Cardiac septum (tissue), 1 donor: ENCODE results near the gene TIPIN. TPM values are rescaled to one million over a fixed set of nuclear protein-coding genes. Genes with fewer than 3 reads are reported as not detected.
"Not testable (repeated sequence)": the region's sequence is repeated elsewhere in the genome, so short reads cannot be mapped to it uniquely, and the experiment has no call there.

Experiments used
- DNase-seq: peaks from one replicate; pipeline ENCODE4 v3.0.0-alpha.2; 2020; ENCODE audit warnings: low spot score
- intact Hi-C: fragments of 100-400 bp; cut with DNase I; formaldehyde crosslinking; loops from one replicate; pipeline ENCODE4 v1.14.0; 2022
- total RNA-seq: library from RNA; stranded (reverse); fragmentation: NEBNext Ultra II Directional; extraction: Animal tissue kit (Norgen Biotek cat#: 25700); gene quantifications from one replicate; pipeline ENCODE4 v1.2.1, GENCODE V29; 2021
- donor health status: DM: no; HTN: no; CAD: no.

TIPIN gene
- total RNA-seq, 1 donor from 2014 or later: 4.3 TPM

DNA sequence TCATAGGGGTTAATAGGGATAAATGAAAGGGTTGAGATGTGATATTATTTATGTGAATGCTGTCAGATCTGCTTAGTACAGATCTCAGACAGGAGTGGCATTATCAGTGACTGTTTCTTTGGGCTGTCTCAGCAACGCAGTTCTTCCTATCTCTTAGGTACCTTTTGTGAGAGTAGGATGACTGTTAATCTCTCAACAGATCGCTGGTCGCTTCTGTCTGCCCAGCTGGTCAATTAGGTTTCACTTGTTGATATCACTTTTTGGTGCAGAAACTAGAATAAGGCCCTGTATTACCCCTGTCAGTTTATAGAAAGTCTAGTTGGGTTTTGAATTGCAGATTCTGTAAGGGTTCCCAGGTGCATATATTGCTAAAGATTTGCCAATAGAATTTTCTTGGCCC, 46.7 kb downstream of the TIPIN start:
- intact Hi-C loops: no loop called here
- no peak for DNase-seq

DNA sequence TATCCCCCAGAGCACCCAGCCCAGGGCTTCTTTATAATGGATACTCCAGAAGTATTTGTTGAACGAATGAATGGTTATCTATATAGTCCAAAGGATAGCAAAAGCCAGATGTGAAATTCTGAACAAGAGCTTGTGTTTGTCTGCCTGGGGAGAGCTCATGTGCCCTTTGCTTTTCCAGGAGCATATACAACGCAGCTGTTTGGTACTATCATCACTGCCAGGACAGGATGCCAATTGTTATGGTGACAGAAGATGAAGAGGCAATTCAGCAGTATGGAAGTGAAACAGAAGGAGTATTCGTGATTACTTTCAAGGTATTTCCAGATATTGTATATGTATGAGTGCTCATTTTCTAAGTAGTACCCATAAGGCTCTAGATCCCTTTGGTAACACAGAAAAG, 48.0 kb downstream of the TIPIN start:
- no peak for DNase-seq
- intact Hi-C loops: no loop called here

DNA sequence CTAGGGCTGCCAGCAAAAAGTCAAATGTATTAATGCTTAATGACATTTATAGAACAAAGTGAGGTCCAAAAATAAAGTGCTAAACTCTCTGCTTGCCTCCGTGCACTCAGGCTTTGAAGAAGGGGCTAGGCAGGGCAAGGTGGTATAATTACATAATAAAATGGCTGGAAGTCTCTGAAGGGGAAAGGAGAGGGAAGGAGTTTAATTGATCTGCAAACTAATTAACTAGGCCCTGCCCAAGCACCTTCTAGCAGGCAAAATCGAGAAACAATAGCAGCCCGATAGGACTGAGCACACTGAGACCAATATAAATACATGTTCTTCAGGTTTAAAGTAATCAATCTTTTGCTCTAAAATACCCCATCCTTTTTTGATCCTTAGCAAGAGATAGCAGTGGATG, 50.1 kb downstream of the TIPIN start:
- intact Hi-C loops: no loop called here
- no peak for DNase-seq

GRCh38 chr15:66304425-66304824, 52.1 kb downstream of the TIPIN start:
- intact Hi-C loops, DNase-seq: not testable (repeated sequence)

DNA sequence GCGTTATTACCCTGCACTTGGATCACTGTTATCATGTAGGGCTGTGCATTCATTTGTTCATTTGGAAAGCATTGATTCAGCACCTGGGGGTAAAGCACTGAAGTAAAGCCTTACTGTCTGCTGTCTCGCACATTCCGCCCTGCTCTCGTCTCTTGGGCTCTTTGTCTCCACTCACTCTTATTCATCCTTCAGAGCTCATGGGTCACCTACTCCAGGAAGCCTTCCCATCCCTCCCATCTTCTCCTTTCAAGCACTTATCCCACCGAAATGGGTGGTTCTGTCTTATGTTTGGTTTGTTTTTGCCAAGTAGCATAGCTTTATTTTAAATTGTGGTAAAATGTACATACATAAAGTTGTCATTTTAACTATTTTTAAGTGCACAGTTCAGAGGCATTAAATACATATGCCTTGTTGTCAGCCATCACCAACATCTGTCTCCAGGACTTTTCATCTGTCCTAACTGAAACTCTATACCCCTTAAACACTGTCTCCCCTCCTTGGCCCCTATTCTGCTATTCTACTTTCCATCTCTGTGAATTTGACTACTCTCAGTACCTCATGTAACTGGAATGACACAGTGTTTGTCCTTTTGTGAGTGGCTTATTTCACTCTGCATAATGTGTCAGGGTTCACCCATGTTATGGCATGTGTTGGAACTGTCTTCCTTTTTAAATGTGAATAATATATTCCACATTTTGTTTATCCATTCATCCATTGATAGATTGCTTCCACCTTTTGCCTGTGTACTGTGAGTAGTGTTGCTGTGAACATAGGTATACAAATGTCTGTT, 53.8 kb downstream of the TIPIN start:
- DNase-seq: no peak
- intact Hi-C loops: no loop called here

- intact Hi-C loops: loop anchor here (10.0 kb wide), 2 partner anchors 86 to 664 kb away; partner anchors contain the start of gene MAP2K1
- DNase-seq: no peak
Measured at GRCh38 chr15:66298803-66299251, 57.7 kb downstream of the TIPIN start.

GRCh38 chr15:66296186-66296585, 60.3 kb downstream of the TIPIN start:
- DNase-seq: no peak
- intact Hi-C loops: loop anchor here (10.0 kb wide), 2 partner anchors 89 to 661 kb away; partner anchors contain the start of gene MAP2K1

GRCh38 chr15:66294932-66295235, 61.6 kb downstream of the TIPIN start:
- DNase-seq: no peak
- intact Hi-C loops: loop anchor here (5.0 to 10.0 kb wide), 3 partner anchors 90 to 660 kb away; partner anchors contain the start of gene MAP2K1

DNA sequence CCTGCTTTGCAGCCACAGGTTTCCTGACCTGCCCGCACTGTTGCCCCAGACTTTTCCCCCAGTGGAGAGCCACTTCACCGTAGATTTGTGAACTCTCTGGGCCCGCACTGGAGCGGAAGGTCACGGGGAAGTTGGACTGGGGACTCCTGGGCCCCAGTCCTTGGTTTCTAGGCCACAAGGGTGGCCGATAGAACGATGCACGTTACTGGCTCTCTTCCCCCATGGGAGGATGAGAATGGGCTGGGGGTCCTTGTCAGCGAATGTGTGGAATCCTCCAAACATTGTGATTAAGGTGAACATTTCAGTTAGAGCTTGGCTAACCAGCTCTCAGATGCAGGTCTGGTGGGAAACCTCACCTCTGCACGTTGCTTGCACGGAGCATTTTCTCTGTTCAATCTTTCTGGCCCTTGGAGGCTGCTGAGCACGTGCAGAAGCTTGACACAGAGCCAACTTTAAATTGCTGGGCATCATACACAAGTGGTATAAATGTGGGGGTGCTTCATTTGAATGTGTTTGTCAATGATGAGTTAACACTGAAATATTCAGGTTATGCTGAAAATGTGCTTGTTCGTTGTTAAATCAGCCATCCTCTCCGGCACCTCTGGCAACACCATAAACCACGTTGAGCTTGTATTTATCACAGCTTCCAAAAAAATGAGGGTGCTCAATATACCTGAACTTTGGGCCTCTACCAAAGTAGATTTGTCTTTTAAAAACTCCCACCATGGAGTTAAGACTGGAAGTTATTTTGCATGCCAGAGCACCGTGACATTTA, 62.1 kb downstream of the TIPIN start:
- no peak for DNase-seq
- intact Hi-C loops: loop anchor here (5.0 to 10.0 kb wide), 3 partner anchors 90 to 660 kb away; partner anchors contain the start of gene MAP2K1

DNA sequence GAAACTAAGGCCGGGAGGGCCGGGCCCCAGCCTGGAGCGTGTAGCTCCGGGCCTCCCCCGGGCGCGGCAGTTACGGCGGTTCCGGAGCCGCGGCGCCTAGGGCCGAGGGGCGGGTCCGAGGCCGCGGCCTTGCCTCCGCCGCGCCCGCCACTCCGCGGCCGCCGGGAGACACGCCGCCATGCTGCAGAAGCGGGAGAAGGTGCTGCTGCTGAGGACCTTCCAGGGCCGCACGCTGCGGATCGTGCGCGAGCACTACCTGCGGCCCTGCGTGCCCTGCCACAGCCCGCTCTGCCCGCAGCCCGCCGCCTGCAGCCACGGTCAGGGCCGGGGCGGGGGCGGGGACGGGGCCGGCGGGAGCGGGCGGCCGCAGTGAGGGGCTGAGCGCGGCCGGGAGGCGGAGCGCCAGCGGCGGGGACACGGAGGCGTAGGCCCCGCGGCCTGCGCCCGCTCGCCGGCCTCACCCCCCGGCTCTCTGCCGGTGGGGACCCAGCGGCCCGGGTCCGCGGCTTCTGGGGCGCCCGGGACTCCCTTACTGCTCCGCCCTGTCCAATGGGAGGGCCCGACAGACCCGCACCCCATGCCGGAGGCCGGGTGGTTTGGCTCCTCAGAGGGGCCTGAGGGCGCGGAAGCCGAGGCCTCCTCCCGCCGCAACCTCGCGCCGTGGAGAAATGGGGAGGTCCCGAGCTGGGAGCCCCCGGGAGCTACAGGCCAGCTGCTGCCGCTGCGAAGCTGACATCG, 62.9 kb downstream of the TIPIN start, which contains the start of gene DIS3L:
Gene DIS3L, plus strand, starts transcription at position 150 of the 738 bp plus-strand sequence. Its CDS starts 29 bp downstream, at position 179.
- intact Hi-C loops: loop anchor here (5.0 to 10.0 kb wide), 3 partner anchors 91 to 659 kb away; partner anchors contain the start of gene MAP2K1
- peak; percentile 83 for DNase-seq

DNA sequence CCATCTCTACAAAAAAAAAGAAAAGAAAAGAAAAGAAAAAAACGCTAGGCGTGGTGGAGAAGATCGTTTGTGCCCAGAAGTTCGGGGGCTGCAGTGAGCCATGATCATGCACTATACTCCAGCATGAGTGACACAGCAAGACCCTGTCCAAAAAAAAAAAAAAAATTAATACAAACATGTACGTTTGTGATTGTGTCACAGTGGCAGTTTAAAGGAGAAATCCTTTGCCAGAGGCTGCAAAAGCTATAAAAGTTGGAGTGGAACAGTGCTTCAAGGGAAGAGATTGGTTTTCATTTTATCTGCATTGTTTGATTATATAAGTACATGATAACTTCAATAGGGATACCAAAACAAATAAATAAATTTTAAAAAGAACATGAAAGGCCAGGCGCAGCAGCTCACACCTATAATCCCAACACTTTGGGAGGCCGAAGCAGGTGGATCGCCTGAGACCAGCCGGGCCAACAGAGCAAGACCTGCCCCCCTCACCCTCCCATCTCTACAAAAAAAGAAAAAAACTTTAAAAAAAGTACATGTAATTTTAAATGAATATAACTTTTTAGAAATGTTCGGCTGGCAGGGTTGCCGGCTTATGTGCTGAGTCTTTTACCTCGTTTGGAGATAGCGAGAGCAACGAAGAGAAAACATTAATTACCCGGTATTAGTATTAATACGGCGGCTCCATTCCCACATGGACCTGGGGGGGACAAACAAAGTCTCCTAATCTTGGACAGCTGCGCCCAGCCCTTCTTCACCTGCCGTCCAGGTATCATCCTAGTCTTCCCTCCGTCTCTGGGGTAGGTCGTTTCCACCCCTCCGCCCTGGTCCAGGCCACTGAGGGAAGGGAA, 63.7 kb downstream of the TIPIN start:
- intact Hi-C loops: loop anchor here (5.0 to 10.0 kb wide), 3 partner anchors 92 to 658 kb away; partner anchors contain the start of gene MAP2K1
- no peak for DNase-seq

DNA sequence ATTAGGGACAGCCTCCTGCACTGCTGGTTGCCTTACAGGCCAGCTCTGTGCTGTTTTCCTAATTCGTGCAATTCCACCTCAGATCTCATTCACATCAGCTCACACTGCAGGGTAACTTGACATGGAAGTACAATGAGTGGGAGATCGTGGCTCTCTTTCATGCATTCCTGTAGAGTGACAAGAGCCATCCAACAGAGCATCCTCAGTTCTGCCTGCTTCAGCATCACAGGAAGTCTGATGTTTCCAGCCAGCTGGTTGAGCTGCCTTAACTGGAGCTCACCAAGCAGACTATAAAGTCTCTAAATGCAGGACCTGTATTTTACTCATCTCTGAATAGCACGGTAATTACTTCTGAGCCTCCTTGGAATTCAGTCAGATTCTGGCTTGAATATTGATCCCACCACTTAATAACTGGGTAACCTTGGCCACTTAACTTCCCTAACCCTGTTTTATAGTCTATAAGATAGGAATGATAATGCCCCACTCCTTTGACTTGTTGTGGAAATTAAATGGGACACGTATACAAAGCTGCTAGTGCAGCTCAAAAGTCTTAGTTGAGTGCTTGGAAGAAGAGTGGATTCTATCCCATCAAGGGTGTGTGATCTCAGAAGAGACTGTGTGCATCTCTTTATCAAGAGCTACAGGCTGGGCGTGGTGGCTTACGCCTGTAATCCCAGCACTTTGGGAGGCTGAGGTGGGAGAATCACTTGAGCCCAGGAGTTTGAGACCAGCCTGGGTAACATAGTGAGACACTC, 64.5 kb downstream of the TIPIN start:
- intact Hi-C loops: loop anchor here (5.0 to 10.0 kb wide), 3 partner anchors 93 to 657 kb away; partner anchors contain the start of gene MAP2K1
- DNase-seq: no peak

- intact Hi-C loops: loop anchor here (5.0 to 10.0 kb wide), 3 partner anchors 94 to 656 kb away; partner anchors contain the start of gene MAP2K1
- DNase-seq: no peak
Measured at GRCh38 chr15:66290518-66290917, 66.0 kb downstream of the TIPIN start.

DNA sequence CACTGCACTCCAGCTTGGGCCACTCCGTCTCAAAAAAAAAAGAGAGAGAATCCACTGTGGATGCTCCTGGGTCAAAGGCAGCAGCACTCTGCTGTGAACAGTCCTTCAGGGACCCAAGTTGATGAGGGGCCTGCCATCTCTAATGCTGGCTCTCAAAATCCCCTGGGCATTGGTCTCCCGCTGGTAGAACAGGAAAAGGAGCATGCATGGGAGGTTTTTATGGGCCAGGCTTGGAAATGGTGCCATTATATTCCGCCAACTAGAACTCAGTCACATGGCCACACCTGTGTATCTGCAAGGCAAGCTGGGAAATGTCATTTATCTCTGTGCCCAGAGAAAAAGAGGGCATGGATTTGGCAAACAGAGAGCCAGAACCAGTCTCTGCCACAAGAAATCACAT, 66.5 kb downstream of the TIPIN start:
- no peak for DNase-seq
- intact Hi-C loops: loop anchor here (5.0 to 10.0 kb wide), 3 partner anchors 95 to 655 kb away; partner anchors contain the start of gene MAP2K1

DNA sequence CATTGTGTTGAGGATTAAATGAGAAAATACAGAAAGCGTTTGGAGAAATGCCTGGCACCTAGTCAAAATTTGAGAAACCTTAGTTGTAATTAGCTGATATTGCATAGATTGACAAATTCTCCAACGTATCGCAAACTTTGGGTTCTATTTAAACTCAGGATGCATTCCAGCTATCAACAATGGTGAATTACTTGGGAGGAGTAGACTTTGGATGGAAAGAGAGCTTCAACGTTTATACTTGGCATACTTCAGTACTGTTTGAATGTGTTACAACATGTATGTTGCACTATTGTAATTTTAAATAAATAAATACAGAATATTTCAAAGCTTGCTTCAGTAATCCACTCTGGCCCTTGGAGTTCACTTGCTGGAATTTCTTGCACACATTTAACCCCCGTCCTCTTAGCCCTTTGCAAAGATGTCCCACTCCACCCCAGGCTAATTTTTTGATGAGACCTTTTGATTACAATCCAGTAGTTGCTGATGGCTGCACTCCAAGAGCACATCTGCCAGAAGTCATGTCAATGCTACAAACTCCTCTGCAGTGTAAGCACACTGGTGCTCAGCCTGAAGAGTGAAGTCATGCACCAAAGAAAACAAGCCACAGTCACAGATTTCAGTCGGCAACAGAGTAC, 67.8 kb downstream of the TIPIN start:
- no peak for DNase-seq
- intact Hi-C loops: loop anchor here (5.0 kb wide), 1 partner anchor 306 kb away; no protein-coding TSS in a partner anchor

GRCh38 chr15:66288093-66288492, 68.4 kb downstream of the TIPIN start:
- DNase-seq: no peak
- intact Hi-C loops: loop anchor here (5.0 kb wide), 1 partner anchor 306 kb away; no protein-coding TSS in a partner anchor

DNA sequence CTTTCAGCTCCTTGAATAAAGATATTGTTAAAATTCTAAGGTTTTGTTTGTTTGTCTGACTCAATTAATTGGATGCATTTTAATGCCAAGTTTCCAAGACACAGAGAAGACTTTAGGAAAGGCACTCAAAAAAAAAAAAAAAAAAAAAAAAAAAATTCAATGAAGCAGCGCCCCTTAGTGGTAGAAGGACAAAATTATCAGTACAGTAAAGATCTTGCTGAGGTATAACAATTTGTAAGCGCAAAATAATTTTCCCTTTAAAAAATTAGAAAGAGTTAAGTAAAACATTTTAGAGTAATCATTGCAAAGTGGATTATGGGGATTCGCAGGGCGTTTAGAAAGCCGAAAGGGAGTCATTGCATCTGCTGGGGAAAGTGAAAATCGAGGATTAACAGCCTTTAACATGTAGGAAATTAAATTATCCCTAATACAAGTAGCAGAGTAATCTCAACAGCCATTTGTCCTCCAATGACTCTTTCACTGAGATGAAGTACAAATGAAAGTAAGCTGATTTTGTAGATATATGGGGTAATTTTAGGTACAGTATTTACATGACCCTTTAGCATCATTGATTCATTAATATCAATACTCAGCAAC, 68.9 kb downstream of the TIPIN start:
- intact Hi-C loops: loop anchor here (5.0 kb wide), 1 partner anchor 305 kb away; no protein-coding TSS in a partner anchor
- no peak for DNase-seq
